OCI-LY3 (cell line): ENCODE measurements around the gene LRIT3.
"Not testable (repeated sequence)": the region's sequence is repeated elsewhere in the genome, so short reads cannot be mapped to it uniquely, and the experiment has no call there.

Experiments used
- H2AFZ ChIP-seq: fragments of 200-600, 300-600 bp; shearing (Covaris generic); 2 replicates; pipeline ENCODE4 v1.6.0; 2014; ENCODE audit warnings: antibody characterized with exemption, low read depth, low read length
- H3K27ac ChIP-seq: fragments of 200-600, 300-600 bp; sonication (generic); 2 replicates; pipeline ENCODE4 v1.5.1; 2014; ENCODE audit warnings: mild to moderate bottlenecking, low read length, moderate library complexity, mixed read lengths
- H3K27me3 ChIP-seq: fragments of 200-600, 300-600 bp; sonication (generic); 2 replicates; pipeline ENCODE4 v1.6.1; 2014; ENCODE audit warnings: low read depth, low read length, mixed read lengths
- H3K36me3 ChIP-seq: fragments of 200-600, 300-600 bp; sonication (generic); replicated peaks from 2 replicates; pipeline ENCODE3; 2014; ENCODE audit warnings: low read depth, low read length, mixed read lengths
- H3K4me1 ChIP-seq: fragments of 300-600, 200-600 bp; sonication (generic); 2 replicates; pipeline ENCODE4 v1.6.1; 2014; ENCODE audit warnings: low read length, mixed read lengths
- H3K4me2 ChIP-seq: fragments of 200-600, 300-600 bp; sonication (generic); 2 replicates; pipeline ENCODE4 v1.6.1; 2014; ENCODE audit warnings: low read length, mixed read lengths
- H3K4me3 ChIP-seq: fragments of 300-600, 200-600 bp; sonication (generic); 2 replicates; pipeline ENCODE4 v1.5.1; 2014; ENCODE audit warnings: antibody characterized with exemption, mild to moderate bottlenecking, low read length, moderate library complexity
- H3K79me2 ChIP-seq: fragments of 300-600, 200-600 bp; shearing (Covaris generic); 2 replicates; pipeline ENCODE4 v1.6.1; 2014; ENCODE audit warnings: mild to moderate bottlenecking, low read length, mixed read lengths
- H3K9ac ChIP-seq: fragments of 300-600, 200-600 bp; shearing (Covaris generic); 2 replicates; pipeline ENCODE4 v1.6.0; 2014; ENCODE audit warnings: mild to moderate bottlenecking, low read length, moderate library complexity
- H3K9me3 ChIP-seq: fragments of 200-600, 300-600 bp; shearing (Covaris generic); 2 replicates; pipeline ENCODE4 v1.6.1; 2014; ENCODE audit warnings: low read length, mixed read lengths; ENCODE audit not compliant: insufficient read depth
- H4K20me1 ChIP-seq: fragments of 200-600, 300-600 bp; sonication (generic); 2 replicates; pipeline ENCODE4 v1.6.1; 2016; ENCODE audit warnings: low read length, mixed read lengths; ENCODE audit not compliant: insufficient read depth
- CTCF ChIP-seq: fragments of 200-600, 300-600 bp; sonication (generic); IDR thresholded peaks from 2 replicates; pipeline ENCODE4 v1.5.1; 2014; ENCODE audit warnings: antibody characterized with exemption, low read length, low read depth
- EZH2phosphoT487 ChIP-seq: fragments of 200-600 bp; shearing (Covaris generic); IDR thresholded peaks from 2 replicates; pipeline ENCODE4 v1.6.1; 2018; ENCODE audit warnings: antibody characterized with exemption, mixed run types, low read depth

Gene LRIT3

DNA sequence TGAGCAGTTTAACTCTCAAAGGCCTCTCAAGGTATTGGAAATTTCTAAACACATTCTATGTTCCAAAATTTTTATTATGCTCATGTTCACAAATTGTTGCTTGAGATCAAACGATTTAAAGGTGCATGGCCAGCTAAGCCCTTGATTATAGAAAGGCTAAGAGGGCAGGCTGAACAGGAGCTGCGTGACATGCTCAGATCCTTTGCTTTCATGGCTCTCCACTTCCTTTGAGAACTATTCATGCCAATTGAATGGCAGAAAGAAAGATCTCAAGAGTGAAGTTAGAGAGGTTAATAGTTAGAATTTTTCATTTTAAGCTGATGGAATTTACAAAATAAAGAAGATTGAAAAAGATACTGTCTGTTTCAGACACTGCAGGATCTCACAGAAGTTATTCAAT lies 594 bp downstream of the LRIT3 start:
- Histone ChIP-seq H3K4me2 (no peak overlapping the region), H3K27me3 (no peaks in the 10 kb centered on the region), H2AFZ (no peak overlapping the region), H3K79me2 (no peaks in the 10 kb centered on the region), H3K4me3 (no peak overlapping the region), H4K20me1 (no peaks in the 10 kb centered on the region), H3K9me3 (no peaks in the 10 kb centered on the region), H3K27ac (no peak overlapping the region), H3K9ac (no peak overlapping the region), H3K36me3 (no peaks in the 10 kb centered on the region), H3K4me1 (no peaks in the 10 kb centered on the region)
- TF ChIP-seq CTCF (no peak), EZH2phosphoT487 (no peak)

DNA sequence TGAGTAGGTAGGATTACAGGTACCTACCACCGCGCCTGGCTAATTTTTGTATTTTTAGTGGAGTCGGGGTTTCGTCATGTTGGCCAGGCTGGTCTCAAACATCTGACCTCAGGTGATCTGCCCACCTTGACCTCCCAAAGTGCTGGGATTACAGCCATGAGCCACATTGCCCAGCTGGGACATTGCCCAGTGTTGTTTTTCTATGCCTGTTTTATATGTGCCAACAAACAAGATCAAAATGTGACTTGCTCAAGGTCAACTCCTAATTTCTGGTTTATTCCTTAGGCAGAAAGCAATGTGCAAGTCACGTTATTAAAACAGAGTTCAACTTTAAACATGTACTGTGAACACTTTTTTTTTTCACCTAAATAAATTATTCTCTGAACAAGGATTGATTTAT lies 2.7 kb downstream of the LRIT3 start:
- Histone ChIP-seq H4K20me1 (no peaks in the 10 kb centered on the region), H3K27ac (no peak overlapping the region), H2AFZ (no peak overlapping the region), H3K9me3 (no peaks in the 10 kb centered on the region), H3K79me2 (no peaks in the 10 kb centered on the region), H3K4me3 (no peak overlapping the region), H3K36me3 (no peaks in the 10 kb centered on the region), H3K9ac (no peak overlapping the region), H3K4me2 (no peak overlapping the region), H3K27me3 (no peaks in the 10 kb centered on the region), H3K4me1 (no peaks in the 10 kb centered on the region)
- no peak for TF ChIP-seq CTCF
- TF ChIP-seq EZH2phosphoT487 = no peak

DNA sequence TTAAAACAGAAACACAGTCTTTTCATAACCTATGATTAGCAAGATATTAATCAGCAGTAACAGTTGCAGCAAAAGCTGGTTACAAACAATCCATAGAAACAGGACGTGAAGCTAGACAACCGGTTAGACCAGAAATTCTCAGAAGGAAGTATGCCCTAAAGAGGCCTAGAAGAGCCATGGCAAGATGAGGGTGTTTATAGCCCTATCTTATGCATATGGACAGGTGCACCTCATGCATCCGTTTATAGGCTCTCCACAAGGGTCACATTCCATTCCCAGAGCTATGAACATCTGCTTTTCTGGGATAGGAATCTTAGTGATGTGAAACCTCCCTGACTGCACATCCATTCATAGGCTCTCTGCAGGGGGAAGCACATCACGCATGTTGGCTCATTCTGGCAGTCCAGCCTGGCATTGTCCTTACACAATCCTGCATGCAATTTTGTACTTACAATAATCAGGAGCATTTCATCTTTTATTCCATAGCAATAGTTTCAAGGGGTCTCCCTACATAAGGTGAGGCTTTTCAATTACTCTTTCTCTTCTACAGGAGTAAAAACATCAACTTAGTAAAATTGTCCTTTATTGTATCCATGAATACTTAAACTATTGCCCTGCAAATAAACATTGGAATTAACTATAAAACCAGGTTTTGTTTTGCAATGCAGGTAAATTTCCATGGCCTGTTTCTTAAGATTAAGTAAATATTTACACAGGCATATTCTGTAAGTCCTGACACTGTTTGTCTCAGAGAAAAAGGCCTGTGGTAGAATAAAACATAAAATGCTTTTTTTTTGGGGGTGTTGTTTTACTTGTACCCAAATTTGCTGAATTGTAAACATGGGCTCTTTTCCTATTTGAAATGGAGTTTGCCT lies 11.8 kb downstream of the LRIT3 start:
- H3K27me3 ChIP-seq, H2AFZ ChIP-seq, H3K9me3 ChIP-seq, H4K20me1 ChIP-seq, H3K79me2 ChIP-seq, H3K9ac ChIP-seq, H3K4me2 ChIP-seq, H3K27ac ChIP-seq, H3K4me1 ChIP-seq, H3K4me3 ChIP-seq: not testable (repeated sequence)
- H3K36me3 ChIP-seq = peaks cover 17% of the 10 kb centered on the region

DNA sequence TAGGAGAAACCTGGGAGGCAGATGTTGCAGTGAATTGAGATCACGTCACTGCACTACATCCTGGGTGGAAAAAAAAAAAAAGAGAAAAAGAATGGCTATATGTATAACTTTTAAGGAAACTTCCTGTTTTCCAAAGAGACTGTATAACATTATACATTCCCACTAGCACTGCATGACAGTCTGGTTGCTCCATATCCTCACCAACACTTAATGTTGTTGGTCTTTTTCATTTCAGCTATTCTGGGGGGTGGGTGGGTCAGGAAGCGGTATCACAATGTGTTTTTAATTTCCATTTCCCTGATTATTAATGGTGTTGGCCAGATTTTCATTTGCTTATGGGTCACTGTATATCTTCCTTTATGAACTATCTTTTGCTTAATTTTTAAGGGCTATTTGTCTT lies 13.4 kb downstream of the LRIT3 start:
- Histone ChIP-seq H3K27ac (no peak overlapping the region), H3K27me3 (no peaks in the 10 kb centered on the region), H3K9ac (no peak overlapping the region), H2AFZ (no peak overlapping the region), H3K4me2 (no peak overlapping the region), H4K20me1 (no peaks in the 10 kb centered on the region), H3K36me3 (peaks cover 17% of the 10 kb centered on the region), H3K4me1 (no peaks in the 10 kb centered on the region), H3K9me3 (peaks cover 7% of the 10 kb centered on the region; the same call in 1 of the 2 replicates), H3K79me2 (no peaks in the 10 kb centered on the region), H3K4me3 (no peak overlapping the region)
- no peak for TF ChIP-seq EZH2phosphoT487
- TF ChIP-seq CTCF = no peak
